GM10847 (cell line): ENCODE results near the gene PLOD2.

Experiments
- POLR2A ChIP-seq: IDR thresholded peaks from 2 replicates; pipeline ENCODE4 v1.6.1; 2011; ENCODE audit not compliant: insufficient read length; ENCODE audit errors: extremely low read depth

The PLOD2 gene

DNA sequence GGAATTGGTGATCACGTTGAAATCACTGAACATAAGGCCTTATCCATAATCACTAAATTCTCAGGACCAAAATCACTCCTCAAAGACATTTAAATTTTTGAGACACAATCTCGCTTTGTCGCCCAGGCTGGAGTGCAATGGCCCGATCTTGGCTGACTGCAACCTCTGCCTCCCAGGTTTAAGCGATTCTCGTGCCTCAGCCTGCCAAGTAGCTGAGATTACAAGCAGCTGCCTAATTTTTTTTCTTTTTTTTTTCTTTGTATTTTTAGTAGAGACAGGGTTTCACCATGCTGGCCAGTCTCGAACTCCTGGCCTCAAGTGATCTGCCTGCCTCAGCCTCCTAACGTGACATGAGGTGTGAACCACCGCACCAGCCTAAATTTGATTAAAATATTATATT is 61.7 kb downstream of the PLOD2 start:
- no peak for TF ChIP-seq POLR2A

DNA sequence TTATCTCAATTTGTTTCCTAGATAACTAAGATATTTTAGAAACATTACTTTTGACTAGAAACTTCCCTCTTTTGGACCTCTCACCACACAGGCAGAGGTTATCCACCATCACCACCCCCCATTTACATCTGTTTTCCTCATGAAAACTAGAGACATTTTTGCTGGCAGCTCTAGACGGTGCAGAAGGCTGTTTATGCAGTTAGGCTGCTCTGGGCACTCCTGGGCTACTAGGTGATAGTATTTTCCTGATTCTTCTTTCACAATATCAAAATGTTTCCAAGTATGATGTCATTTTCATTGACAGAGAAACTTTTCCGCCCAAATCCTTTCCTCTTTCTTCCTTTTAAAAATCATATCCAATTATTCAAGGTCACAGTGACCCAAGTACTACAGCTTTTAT is 67.1 kb downstream of the PLOD2 start:
- no peak for TF ChIP-seq POLR2A

DNA sequence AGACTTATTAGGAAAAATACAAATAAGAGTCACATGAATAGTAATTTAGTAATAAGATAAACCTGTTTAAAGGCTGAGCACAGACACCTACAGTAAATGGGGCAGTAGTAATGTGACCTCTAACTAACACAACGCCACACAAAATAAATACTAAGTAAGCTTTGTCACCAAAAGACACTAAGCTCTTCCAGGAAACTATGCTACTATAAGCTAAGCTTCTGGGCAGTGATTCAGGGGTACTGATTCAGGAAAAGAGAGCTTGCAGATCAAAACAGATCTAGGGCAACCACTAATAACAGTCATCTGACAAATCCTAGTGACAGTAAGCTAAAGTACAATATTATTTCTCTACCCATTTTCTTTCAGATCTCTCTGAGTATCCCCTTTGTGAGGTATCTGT is 68.8 kb downstream of the PLOD2 start:
- no peak for TF ChIP-seq POLR2A

DNA sequence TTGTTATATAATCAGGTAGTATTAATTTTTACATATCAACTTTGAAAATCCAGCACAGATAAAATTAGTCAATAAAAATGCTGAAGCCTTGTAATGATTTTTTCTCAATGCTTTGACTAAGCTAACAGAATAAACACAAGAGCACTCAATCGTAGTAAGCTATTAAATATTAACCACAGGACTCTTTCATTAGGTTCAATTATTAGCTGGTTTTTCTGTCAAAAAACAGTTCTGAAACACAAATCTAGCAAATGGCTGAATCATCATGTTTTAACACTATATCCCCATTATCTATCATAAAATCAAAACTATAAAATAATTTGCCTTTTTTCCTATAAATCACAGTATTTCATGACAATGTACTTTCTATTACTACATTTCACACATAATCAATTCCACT is 69.6 kb downstream of the PLOD2 start:
- TF ChIP-seq POLR2A, result no peak

DNA sequence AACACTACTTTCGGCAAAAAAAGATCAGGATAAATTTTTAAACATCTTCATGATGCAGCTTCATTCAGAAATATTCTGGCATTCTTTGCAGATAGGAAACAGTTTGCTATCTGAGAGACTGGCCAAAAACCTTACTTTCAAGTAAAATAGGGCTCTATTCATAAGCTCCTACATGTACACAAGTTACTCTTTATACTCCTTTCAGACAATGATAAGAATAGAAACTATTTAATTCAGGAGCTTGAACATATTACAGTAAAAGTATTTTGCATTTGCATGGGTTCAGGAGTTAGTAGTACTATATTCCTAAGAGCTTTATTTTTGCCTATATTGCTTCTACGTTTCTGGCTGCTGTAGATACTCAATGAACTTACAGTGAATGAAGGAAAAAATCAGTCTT is 70.5 kb downstream of the PLOD2 start:
- TF ChIP-seq POLR2A, result no peak

DNA sequence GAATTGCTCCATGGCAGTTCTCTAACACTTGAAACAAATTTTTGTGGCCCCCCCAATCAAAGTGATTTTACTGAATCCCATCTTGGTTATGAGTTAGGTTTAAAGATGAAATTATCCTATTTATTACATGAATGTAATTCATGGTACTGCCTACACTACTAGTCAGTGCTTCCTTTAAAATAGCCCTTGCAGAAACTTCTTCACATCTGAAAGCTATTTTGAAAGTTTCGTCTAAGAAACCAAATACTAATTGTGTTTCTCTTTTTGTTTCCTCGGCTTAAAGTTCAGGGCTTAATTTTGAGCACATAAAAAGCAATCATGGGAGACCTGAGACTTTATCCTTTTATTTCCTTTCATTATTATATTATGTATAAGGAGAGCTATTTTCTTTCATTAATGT is 72.1 kb downstream of the PLOD2 start:
- no peak for TF ChIP-seq POLR2A

DNA sequence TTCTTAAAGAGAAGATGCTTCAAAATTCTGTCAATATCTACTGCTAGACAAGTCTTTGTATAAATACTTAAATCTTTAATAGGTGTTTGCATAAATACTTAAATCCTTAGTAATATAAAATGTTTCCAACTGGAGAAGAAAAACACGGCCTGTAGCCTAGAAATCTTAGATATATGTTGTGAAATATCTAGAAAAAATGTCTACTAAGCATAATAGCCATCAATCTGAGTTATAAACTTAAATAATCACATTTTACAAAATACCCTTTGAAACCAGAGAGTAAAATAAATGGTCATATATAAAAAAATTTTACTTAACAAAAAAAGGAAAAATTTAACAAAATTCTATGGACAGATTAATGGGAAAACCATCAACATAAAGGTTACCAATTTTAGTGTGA is 73.9 kb downstream of the PLOD2 start:
- no peak for TF ChIP-seq POLR2A

DNA sequence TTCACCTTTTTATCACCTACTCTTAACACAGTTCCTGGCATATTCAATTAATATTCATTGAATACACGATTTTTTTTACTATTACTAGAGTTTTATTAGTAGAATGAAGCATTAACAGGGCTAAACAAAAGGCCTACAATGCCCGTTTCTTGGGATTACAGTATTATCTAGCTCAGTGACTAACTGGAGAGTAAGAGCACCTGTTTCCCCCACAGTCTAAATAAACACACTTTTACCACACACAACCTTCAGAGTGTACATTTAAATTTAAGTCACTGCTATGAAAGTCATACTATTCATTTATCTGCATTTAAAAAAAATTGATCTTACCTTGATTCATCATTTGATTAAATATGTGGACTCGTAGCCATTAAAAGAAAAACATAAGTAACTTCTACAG is 74.8 kb downstream of the PLOD2 start:
- TF ChIP-seq POLR2A, result no peak

DNA sequence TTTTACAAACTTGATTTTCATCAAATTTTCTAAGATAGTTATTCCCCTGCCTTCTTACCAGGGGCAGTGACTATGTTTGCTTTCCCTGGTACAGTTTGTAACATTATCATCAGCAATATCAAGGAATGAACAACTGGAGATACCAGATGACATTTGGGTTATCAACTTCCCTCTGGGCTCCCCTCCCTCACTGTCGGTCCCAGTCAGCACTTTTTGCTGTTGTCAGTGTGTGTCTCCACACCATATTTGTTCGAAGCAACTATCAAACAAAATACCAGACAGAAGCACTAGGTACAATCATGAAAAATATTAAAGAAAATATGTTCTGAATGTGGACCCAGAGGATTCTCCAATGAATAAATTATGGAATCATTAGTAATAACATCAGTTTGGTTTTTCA is 75.3 kb downstream of the PLOD2 start:
- TF ChIP-seq POLR2A, result no peak

DNA sequence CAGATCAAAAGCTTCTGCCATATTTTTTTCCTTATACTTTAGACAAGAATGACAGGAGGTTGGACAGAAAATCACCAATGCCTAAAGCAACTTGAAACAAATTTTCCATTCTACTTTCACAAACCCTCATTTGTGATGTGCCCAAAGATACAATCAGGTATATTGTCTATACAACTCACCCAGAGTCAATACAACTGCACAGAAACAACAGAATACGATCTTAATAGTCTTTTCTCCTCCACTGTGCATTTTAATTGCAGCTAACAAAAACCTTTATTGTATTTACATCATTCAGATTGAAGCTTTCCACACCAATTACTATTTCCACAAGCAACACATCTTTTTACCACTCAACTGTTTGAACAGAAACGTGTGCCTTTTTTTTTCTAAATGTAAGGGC is 80.4 kb downstream of the PLOD2 start:
- TF ChIP-seq POLR2A, result no peak

DNA sequence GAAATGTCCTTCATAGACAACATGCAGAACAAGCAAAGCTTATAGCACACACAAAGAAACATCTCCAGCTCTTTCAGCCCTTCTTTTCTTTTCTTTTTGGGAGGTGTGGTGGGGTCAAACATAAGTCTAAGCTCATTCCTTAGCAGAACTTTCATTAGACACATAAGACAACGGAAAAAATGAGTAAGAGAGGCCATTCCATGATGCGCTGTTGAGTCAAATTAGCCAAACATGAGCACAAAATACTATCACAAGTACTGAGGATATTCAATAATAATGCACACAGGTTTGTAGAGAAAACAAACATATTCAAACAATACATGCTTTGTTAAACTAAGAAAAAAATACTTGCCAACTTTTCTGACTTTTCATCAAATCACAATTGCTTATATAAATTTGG is 83.0 kb downstream of the PLOD2 start:
- TF ChIP-seq POLR2A, result no peak

DNA sequence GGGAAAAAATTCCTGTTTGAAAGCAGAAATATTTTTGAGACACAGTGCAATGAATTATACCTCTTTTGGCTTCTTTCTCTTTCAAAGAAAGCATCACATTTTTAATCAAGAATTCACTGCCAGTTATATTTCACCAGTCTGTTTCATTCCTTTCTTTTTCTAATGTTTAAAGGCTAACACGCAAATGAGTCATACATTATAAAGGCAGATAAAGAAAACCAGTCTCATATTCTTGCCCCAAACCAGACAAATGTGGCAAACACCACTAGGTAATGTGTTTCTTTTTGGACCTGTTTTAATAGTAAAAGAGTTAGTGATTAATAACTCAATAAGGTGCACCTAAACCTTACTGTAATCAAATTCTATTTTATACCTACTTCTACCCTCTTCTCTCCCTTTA is 83.8 kb downstream of the PLOD2 start:
- TF ChIP-seq POLR2A, result no peak

DNA sequence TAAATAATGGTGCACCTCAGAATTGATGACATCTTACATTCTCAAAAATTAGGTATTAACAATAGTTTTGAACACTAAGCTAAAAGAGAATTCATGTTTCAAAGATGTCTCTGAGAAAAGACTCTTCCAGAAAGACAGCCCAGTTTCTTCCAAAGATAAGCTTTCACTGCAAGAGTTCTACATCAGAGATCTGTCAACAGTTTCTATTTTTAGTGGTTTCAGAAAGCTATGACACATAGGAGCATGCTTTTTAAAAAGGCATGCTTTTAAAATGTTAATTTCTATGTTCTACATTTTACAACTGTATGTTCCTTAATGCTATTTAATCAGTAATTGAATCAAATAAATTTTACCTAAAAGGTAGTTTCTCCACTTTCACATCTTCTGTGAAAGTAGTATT is 88.2 kb downstream of the PLOD2 start:
- TF ChIP-seq POLR2A, result no peak

DNA sequence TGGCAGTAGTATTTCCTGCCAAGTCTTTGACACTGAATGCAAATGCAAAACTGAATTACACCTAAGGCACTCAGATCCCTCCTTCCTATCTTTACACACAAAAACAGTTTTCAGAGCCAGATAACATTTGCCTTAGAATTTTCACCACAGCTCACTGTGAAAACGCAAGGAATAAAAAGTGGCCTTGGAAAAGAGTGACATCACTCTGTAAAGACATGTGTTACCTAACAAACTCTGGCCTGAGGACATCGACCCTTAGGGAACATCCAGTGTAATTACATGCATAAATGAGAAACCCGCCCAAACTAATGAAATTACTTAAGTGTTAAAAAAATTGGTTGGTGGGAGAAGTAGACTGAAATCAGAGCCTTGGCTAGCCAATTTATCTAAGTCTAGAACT is 88.9 kb downstream of the PLOD2 start:
- TF ChIP-seq POLR2A, result no peak

DNA sequence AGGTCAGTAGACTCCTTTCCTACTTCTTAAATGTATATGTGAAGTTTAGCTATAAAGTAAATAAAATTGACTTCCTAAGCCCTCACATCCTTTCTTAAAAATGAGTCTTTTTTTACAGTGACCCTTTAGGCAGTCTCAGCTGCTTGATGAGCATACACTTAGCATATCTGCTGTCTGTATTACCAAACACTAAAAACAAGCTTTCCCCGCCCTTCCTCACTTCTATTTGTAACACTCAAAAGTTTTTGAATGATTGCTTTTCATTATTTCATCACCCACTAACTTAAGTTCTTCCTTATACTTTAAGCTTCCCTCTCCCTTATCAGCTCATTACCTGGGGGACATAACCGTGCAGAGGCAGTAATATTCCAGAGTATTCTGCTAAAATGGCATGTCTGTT is 89.4 kb downstream of the PLOD2 start:
- no peak for TF ChIP-seq POLR2A

DNA sequence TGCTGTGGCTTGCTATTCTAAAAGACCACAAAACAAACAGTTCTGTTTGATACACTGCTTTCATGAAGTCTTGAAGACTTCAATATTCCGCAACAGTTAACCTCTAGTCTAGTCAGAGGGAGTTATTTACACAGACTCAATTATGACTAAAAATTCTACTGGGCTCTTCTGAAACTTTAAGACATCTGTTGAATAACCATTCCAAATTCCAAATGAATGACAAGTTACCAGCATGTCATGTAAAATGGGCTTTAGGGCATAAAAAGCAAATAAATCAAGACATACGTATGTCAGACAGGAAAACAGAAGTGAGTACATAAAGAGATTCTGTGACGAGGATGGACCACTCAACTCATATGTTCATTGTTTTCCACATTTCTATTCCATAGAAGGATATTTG is 93.9 kb downstream of the PLOD2 start:
- no peak for TF ChIP-seq POLR2A

DNA sequence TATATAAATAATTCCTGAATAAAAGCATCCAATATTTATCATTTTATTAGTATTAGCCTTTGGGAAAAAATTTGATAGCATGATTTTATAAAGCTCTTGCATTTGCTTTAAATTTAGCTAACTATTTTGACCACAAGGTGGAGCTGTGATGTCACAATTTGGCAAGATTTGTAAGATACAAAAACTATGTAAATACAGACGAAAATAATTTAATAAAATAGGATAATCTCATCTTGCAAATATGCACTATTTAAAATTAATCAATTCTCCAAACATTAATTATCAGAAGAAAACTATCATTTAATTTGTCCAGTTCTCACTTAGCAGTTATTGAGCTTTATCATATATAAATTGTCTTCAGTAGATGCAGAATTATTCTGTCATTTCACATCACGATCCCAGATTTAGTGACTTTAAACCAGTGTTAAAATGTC is 95.4 kb downstream of the PLOD2 start:
- TF ChIP-seq POLR2A, result no peak

DNA sequence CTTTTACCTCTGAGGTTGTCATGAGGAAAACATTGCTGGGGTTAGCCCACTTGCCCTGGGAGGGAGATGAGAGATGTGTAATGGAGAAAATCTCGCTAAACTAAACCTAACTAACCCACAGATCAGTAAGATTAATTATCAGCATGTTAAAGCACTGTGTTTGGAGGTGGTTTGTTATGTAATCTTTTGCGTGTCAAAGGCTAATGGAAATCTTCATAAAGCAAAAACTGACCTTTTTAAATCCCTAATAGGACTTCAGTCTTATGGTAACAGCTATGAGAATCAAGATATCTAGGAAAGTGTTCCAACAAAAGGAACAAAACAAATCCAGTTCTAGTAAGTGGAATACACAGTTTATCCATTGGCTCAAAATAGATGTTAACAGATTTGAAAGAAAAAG is 102.7 kb downstream of the PLOD2 start:
- no peak for TF ChIP-seq POLR2A

DNA sequence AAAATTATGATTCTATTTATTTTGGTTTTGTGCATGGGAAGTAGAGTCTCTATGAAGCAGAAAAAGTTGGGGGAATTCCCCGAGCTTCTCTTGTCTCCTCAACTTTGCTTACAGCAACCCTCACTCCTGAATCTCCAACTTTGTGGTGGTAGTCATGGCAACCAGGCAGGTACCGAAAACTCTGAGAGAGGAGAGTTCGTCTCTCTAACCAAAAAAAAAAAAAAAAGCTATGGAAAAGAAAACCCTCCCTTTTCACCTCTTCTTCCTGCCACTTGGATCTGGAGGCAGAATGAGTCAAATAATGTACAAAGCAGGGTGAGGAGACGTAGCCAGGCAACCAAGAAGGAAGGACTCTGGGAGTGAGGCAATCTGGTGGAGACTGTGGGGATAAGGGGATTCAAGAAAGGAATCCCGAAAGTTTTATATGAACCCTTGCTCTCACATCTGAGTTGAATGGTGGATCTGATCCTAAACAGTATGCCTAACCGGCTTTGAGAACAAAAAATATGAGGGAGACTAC is 108.1 kb downstream of the PLOD2 start:
- no peak for TF ChIP-seq POLR2A
